NK-92 (cell line): ENCODE measurements around the gene NAXE.
"Not testable (repeated sequence)": the region's sequence is repeated elsewhere in the genome, so short reads cannot be mapped to it uniquely, and the experiment has no call there.

Source experiments
- DNase-seq: peaks from one replicate; lab custom pipeline; 2025; ENCODE audit not compliant: unreplicated experiment; lab: John Stamatoyannopoulos, UW

Gene NAXE

DNA sequence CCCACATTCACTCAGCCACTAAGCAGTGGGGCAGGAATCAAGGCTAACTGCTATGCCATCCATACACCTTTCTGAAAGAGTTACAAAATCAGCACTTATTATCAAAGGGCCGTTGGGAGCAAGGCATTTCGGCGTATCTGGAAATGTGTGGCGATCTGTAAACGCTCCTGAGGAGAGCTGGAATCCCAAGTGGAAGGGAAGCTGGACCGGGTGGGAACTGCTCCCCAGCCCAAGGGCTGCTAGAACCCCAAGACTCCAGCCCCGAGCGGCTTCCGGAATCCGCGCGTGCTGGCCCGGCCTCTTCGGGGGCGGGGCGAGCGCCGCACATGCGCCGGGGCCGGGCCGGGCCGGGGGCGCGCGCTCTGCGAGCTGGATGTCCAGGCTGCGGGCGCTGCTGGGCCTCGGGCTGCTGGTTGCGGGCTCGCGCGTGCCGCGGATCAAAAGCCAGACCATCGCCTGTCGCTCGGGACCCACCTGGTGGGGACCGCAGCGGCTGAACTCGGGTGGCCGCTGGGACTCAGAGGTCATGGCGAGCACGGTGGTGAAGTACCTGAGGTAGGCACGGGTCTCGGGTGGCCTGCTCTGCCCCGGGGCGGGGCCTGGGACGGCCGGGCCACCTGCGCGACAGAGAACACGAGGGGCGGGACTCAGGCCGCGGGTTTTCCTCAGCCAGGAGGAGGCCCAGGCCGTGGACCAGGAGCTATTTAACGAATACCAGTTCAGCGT is at the start of gene NAXE:
TSS of gene NAXE (plus strand) at position 345 of the 726 bp plus-strand sequence. CDS start at position 374, 29 bp downstream.
- DNase-seq = no peak

DNA sequence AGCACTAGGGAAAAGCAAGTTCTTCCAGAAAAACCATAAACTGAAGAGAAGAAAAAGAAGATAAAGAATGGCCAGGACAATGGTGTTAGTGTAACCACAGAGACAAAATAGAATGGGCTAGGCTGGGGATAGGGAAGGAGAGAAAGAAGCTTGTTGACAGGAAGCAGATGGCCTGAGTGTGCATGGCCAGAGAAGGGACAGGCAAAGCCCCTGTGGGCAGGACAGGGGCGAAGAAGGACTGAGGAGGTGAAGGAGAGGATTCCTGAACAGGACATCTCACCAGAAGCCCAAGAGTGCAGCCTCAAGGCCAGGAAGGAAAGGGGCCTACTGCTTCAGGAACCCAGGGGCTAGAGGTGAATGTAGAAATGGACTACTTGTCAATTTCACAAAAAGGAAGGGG is 48.5 kb upstream of the NAXE start:
- DNase-seq = no peak

DNA sequence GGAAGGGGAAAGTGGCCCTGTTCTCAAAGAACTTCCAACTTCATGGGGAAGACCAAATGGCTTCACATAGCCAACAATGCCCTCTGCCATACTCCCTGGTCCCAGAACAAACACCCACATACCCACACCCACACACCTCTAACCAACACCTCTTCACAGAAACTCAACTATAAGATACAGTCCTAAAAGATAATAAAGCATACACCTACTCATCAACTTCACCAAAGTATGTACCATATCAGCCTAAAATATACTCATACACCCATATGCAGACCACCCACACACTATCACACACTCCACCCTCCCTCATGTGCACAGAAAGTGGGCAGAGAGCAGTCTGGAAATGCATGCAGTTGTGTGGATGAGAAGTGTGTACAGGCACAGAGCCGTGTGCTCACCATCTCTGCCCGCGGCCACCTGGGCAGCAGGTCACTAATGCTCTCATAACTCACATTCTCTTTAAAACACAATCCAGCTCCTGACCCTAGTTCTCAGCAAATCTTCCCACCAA is 46.9 kb upstream of the NAXE start:
- DNase-seq = no peak

DNA sequence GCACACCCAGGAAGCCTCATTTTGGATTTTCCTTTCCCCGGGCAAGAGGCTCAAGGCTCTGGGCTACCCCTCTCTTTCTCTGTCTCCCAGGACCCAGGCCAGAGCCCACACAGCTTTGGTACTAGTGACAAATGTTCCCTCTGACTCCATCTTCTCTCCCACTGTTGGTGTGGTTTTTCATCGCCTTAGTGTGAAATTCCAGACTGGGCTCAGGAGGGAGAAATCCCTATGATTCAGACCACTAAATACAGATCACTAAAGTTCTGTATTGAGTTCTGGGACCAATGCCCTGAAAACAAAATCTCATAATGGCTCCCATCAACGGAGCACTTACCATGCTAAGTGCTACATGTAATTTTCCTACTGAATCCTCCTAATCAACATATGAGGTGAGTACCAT is 45.3 kb upstream of the NAXE start:
- no peak for DNase-seq

DNA sequence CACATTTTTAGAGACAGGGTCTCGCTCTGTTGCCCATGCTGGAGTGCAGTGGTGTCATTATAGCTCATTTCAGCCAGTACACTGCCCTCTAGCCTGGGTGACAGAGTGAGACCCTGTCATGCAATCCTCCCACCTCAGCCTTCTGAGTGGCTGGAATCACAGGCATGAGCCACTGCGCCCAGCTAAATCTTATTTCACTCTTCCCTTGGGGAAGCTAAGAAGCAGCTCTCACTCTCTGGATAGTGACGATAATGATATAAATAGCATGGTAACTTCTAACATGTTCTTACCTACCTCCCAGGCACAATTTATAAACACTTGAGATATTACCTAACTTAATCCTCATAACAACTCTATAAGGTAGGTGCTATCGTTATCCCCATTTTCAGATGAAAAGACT is 44.1 kb upstream of the NAXE start:
- no peak for DNase-seq

DNA sequence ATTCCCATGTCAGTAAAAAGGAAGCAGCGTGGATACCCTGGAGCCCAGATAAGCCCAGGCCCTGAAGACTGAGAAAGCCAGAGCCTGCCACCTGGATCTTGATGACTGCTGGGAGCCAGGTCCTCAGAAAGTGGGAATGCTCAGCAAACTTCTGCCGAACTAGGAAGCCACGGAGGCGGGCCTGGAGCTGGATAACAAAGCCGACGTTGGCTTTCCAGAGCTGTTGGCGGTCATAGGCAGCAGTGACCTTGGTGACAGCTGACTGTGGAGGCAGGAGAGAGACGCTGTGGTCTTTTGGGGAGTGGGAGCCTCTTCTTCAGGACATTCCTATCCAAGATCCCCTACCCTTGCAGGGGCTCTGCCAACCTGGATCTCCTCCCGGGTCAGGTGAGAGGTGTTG is 43.6 kb upstream of the NAXE start:
- no peak for DNase-seq

DNA sequence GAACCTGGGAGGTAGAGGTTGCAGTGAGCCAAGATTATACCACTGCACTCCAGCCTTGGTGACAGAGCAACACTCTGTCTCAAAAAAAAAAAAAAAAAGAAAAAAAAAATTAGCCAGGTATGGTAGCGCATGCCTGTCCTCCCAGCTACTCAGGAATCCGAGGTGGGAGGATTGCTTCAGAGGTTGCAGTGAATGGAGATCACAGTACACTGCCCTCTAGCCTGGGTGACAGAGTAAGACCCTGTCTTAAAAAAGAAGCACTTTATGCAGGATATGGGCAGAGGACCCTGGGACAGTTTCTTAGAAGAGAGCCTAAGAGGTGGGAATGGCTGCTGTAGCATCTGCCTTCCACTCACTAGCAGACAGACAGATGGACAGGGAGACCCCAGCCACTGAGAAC is 42.2 kb upstream of the NAXE start:
- no peak for DNase-seq

DNA sequence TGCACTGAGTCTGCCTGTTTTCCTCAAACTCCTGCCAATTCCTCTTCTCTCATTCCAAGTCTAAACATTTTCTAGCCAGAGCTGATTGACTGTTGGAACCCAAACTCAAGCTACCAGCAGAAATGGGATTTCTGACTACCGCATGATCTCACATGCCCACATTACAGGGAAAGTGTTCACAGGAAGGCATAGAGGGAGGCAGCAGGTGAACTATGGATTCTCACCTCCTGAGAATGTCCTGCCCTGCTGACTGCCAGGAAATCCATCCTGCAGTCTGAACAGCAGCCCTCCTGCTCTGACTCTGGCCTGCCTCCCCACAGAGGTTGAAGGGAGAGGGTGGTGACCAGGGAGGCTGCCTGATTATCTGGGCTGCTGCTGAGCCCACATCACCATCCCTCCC is 41.7 kb upstream of the NAXE start:
- DNase-seq = no peak

DNA sequence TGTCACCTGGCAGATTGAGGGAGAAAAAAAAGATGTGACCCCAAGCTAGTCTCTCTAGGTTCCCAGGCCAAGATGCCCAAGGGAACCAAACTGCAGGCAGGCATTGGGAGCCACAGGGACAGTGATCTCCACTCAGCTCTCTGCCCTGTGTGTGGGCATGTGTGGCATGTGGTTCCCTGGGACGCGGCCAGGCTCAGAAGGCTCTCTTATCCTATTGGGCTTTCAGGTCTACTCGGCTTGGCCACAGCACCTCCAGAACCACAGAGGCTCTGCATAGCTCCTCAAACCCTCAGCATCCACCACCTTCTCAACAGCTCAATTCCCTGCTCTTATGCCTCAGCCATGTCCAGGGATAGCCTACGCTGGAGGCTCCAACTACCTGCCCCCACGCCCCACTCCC is 41.2 kb upstream of the NAXE start:
- DNase-seq = no peak

DNA sequence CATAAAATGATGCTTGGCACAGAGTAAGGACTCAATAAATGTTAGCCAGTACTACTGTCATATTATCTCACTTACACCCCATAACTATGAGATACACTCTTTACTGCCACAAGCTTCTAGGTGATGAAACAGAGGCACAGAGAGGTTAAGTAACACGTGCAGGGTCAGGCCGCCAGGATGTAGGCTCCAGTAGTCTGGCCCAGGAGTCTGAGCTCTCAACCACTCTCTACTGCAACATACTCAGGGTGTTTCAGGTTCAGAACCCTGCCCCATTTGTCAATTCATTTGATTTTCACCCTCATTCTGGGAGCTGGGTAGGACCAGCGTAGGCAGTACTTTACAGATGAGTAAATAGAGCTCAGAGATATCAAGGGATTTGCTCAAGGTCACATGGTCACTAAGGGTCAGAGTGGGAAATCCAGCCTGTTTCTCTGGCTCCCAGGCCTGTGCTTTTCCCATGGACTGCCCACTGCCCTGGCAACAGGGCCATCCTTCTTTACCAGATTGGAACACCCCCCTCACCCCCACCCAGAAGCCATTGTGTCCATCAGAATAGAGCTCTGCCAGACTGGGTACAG is 40.4 kb upstream of the NAXE start:
- DNase-seq = no peak

DNA sequence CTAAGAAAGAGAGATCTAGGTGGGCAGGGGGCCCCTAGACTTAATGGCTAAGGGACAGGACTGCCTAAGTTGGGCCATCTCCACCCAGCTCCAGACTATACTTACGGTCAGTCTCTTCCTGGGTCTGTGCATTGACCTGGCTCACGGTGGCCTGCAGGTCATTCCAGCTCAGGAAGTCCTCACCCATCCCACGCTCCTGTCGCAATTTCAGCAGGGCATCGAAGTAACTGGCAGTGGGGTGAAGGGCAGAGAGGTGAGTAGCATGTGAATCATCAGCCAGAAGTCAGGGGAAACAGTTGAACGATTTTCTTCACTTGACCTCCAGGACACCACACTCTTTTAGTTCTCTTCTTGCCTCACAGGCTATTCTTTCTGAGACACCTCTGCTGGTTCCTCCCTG is 39.7 kb upstream of the NAXE start:
- DNase-seq = no peak

DNA sequence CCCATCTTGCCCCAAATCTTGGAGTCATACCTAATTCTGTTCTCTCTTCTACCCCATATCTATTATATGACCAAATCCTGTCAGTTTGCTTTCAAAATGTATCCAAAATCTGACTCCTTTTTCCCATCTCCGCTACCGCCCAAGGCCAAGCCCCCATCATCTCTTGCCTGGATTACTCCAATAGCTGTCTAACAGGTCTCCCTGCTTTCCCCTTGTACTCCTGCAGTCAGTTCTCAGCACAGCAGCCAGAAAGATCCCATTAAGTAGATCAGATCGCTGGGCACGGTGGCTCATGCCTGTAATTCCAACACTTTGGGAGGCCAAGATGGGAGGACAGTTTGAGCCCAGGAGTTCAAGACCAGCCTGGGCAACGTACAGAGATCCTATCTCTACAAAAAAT is 39.1 kb upstream of the NAXE start:
- DNase-seq = no peak

DNA sequence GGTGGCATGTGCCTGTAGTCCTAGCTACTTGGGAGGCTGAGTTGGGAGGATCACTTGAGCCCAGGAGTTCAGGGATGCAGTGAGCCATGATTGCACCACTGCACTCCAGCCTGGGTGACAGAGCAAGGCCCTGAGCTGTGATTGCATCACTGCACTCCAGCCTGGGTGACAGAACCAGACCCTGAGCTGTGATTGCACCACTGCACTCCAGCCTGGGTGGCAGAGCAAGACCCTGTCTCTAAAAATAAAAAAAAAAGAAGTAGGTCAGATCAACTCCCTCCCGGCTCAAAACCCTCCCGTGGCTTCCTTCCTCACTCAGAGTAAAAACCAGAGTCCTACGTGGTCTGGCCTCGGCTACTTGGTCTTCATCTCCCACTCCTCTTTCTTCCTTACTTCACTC is 38.6 kb upstream of the NAXE start:
- not testable (repeated sequence) for DNase-seq

DNA sequence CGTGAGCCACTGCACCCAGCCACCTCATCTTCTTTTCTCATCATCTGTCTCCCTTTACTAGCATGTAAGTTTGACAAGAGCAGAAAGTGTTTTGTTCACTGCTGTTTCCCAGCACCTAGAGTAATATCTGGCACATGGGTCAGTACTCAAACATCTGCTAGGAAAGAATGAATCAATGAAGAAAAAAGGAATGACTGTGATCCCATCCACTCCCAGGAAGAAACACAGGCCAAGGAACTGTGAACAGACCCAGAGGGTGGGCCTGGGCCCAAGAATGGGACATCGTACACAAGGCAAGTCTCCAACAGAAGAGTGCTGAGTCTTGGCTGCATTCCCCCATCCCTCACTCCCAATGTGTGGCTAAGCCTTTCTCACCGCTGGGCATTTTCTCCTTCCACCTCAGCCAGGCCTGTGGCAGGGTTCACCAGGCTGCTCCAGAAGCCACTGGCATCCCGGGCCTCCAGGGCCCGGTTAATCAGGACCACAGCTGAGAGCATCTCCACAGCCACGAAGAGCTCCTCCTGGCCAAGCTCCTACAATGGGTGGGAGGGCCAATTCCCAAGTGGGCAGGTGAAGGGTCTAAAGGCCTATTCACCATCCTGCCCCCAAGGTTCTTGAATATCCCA is 37.6 kb upstream of the NAXE start:
- DNase-seq = no peak

DNA sequence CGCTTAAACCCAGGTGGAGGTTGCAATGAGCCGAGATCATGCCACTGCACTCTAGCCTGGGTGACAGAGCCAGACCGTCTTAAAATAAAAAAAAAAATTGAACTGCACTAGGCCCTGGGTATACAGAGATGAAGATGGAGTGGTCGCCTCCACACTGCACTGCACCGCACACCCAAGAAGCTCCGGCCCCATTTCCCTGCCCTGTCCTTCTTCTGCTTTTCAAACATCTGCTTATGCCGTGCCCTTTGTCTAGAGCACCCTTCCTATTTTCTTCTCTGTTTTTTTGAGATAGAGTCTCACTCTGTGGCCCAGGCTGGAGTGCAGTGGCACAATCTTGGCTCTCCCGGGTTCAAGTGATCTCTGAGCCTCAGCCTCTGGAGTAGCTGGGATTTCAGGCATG is 36.6 kb upstream of the NAXE start:
- no peak for DNase-seq

DNA sequence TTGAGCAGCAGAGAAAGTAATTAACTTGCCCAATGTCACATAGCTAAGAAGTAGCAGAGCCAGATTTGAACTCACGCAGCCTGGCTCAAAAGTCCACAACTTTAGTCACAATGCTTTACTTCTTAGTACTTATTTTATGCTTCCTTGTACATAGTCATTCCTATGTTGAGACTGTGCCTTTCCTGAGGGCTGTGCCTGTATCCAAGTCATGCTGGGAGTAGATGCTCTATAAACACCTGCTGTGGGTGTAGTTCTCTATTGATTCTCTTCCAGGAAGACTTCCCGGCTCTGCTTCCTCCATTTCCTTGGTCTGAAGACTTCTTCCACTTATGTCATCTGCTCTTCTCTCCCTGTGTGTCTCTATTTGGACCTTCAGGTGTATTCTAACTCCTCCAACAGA is 35.9 kb upstream of the NAXE start:
- DNase-seq = no peak

DNA sequence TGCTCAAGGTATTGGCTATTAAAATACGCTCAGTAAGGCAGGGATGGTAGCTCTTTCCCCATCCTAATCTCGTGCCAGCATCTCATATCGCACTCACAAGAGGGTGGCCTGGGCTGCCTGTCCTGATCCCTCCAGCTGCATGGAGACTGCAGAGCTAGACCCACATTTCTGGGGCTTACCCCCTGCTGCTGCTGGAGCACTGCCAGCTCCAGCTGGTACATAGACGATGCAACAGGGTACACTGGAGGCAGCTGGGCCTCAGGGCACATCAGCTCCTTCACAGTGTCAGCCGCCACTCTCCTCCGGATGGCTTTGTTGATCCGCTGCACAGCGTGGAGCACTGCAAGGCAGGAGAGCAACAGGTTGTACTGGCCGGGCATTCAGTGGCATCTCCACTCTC is 35.2 kb upstream of the NAXE start:
- no peak for DNase-seq

DNA sequence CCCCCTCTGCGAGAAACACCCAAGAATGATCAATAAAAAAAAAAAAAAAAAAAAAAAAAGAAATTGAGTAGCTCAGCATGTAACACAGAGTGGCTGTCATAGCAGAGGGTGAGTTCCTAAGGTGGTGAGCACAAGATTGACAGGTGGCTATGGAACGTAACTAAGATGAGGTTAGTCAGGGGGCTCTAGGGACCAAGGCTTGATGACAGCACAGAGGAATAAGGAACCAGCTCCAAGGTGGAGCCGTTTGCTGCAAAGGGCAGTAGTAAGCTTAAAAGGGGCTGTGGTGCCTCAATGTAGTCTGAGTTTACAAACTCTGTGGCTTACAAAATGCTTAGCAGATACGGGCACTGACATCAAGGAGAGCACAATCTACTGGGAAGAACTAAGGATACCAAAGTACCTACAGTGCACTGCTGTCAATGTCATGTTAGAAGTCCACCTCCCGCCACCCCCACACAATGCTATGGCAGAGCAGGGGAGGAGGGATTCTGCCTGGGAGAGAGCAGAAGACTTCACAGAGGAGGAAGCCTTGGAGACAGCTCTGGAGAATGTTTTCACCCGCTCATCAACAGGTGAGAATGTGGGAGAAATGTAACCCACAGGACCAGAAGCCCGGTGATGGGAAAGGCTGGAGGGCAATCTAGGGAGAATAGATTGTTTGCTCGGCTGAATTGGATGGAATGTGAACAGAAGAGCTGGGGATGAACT is 32.3 kb upstream of the NAXE start:
- DNase-seq = no peak

DNA sequence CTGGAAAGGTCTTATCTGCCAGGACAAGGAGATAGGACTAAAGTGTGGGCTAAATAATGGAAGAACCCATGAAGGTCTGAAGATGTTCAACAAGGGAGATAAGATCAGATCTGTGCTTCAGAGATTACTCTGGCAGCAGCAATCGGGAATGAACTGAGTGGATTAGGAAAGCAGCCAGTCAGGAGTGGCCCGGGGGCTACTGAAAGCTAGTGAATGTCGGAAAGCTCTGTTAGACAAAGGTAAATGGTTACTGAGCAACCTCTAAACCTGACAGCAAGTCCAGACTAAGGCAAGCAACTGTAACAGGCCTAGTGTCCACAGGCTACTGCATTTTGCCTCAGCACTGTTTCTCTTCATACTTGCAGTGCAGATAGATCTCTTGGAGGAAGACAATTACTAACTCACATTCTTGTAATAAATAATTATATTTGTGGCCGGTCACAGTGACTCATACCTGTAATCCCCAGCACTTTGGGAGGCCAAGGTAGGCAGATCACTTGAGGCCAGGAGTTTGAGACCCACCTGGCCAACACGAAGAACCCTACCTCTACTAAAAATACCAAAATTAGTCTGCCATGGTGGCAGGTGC is 31.7 kb upstream of the NAXE start:
- DNase-seq = no peak

DNA sequence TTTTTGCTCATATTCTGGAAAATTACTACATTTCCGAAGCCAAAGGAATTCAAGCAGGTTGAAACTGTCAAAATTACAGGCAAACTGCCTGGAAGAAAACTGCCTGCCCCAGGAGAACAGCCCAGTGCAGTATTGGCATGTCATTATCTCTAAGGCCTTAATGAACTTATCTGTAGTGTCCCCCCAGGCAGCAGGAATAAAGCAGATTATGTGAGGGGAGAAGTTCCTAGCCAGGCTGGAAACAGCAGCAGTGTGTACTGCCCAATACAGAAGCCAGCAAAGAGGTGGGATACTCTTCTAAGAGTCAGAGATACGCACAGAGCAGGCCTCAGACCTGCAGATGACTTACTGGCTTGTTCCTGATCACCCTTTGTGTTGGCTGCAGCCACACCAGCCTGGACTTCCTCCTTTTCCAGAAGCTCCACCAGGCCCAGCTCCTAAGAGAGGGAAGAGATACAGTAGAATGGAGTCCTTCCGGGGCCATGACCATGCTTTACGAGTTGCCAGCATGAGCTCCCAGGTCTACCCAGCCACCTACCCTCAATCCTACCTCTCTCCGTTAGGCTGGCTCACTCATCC is 30.9 kb upstream of the NAXE start:
- DNase-seq = no peak

DNA sequence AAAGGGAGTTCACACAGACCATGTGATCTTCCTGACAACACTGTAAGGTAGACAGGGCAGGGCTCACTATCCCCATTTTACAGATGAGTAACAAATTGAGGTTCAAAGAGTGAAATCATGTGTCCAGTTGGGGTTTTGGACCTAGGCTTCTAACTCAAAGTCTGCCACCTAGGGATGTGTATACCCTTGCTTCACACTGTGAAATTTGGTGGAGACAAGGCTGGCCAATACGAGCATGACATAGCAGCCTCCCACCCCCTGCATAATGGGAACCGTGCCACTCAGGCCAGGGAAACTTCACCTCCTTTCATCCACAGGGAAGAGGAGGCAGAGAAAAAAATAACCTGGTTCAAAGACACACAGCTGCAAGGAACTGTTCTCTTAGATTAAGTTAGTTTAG is 26.1 kb upstream of the NAXE start:
- DNase-seq = no peak
